ENCODE measurements around the gene IDUA.
"Not testable (repeated sequence)": the region's sequence is repeated elsewhere in the genome, so short reads cannot be mapped to it uniquely, and the experiment has no call there.

IDUA gene

DNA sequence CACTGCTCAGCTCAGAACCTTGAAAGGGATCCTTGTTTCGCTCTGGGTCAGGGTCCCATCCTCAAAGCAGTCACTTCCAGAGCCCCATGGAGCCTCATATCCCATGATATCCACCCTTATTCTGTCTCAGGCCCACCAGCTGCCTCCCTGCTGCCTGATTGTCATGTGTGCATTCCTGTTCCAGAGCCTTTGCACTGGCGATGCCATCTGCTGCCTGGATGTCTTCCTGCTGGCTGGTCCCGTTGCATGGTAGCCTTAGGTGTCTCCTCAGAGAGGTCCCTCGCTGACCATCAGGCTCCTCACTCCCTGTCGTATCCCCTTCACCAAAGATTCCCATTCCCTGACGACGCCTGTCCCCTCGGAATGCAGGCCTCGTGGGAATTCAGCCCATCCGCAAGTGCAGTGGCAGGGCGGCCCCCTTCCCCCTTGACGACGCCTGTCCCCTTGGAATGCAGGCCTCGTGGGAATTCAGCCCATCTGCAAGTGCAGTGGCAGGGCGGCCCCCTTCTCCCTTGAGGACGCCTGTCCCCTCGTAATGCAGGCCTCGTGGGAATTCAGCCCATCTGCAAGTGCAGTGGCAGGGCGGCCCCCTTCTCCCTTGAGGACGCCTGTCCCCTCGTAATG is 12.5 kb downstream of the IDUA start:
- peaks cover 50 to 64% of the 10 kb centered on the region in 2 donors for H3K27me3 ChIP-seq (ENCODE audit: control insufficient read depth in 1 of 2, insufficient read depth in 2 of 2, low read length in 2 of 2)
- H3K9me3 ChIP-seq (ENCODE audit: control insufficient read depth in 2 of 2, low read length in 2 of 2); H3K27ac ChIP-seq (ENCODE audit: low read length); H3K36me3 ChIP-seq (ENCODE audit: control insufficient read depth in 2 of 2, insufficient read depth in 2 of 2, low read length in 2 of 2); H3K4me3 ChIP-seq (ENCODE audit: low read length in 2 of 2); H3K9ac ChIP-seq (ENCODE audit: low read length in 2 of 2): not testable (repeated sequence)
- H3K4me1 ChIP-seq (ENCODE audit: control insufficient read depth, insufficient read depth, low read length), result peaks cover 26% of the 10 kb centered on the region

DNA sequence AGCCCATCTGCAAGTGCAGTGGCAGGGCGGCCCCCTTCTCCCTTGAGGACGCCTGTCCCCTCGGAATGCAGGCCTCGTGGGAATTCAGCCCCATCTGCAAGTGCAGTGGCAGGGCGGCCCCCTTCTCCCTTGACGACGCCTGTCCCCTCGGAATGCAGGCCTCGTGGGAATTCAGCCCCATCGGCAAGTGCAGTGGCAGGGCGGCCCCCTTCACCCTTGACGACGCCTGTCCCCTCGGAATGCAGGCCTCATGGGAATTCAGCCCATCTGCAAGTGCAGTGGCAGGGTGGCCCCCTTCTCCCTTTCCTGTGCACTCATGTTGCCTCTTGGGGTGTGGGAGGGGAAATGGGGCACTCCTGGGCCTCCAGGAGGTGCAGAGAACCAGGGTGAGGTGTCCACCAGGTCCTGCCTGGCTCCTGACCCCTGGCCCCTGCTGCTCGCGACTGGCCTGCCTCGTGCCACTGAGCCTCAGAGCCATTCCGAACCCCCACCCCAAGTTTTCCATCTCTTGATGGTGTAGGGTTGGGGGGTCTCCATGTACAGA is 13.1 kb downstream of the IDUA start:
- no peaks in the 10 kb centered on the region for H3K9me3 ChIP-seq (ENCODE audit: control insufficient read depth in 2 of 2, low read length in 2 of 2)
- H3K27me3 ChIP-seq (ENCODE audit: control insufficient read depth in 1 of 2, insufficient read depth in 2 of 2, low read length in 2 of 2), result peaks cover 54 to 69% of the 10 kb centered on the region in 2 donors
- H3K4me3 ChIP-seq (ENCODE audit: low read length in 2 of 2), result no peak overlapping the region
- H3K4me1 ChIP-seq (ENCODE audit: control insufficient read depth, insufficient read depth, low read length), result peaks cover 28% of the 10 kb centered on the region
- no peaks in the 10 kb centered on the region for H3K36me3 ChIP-seq (ENCODE audit: control insufficient read depth in 2 of 2, insufficient read depth in 2 of 2, low read length in 2 of 2)
- no peak overlapping the region for H3K27ac ChIP-seq (ENCODE audit: low read length)
- no peak overlapping the region for H3K9ac ChIP-seq (ENCODE audit: low read length in 2 of 2)

DNA sequence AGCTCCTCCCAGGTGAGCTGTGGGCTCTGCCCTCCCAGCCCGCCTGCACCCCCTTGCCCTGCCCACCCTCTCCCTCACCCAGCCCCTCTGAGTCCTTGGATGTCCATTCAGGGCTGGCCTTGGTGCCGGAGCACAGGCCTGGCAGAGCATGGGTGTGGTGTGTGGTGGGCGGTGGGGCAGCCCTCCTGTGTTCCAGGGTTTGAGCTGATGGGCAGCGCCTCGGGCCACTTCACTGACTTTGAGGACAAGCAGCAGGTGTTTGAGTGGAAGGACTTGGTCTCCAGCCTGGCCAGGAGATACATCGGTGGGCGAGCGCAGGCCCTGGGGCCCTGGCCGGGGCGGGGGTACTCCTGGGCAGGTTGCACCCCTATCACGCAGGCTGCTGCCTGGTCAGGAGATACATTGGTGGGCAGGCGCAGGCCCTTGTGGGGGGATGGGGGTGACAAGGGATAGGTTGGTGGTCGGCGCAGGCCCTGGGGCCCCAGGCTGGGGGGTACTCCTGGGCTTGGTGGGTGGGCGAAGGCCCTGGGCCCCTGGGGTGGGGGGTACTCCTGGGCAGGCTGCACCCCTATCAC is 13.9 kb downstream of the IDUA start:
- no peak overlapping the region for H3K4me3 ChIP-seq (ENCODE audit: low read length in 2 of 2)
- H3K27me3 ChIP-seq (ENCODE audit: control insufficient read depth in 1 of 2, insufficient read depth in 2 of 2, low read length in 2 of 2), result peaks cover 61 to 76% of the 10 kb centered on the region in 2 donors
- no peaks in the 10 kb centered on the region for H3K9me3 ChIP-seq (ENCODE audit: control insufficient read depth in 2 of 2, low read length in 2 of 2)
- no peak overlapping the region for H3K9ac ChIP-seq (ENCODE audit: low read length in 2 of 2)
- H3K27ac ChIP-seq (ENCODE audit: low read length), result no peak overlapping the region
- H3K4me1 ChIP-seq (ENCODE audit: control insufficient read depth, insufficient read depth, low read length), result peaks cover 31% of the 10 kb centered on the region
- H3K36me3 ChIP-seq (ENCODE audit: control insufficient read depth in 2 of 2, insufficient read depth in 2 of 2, low read length in 2 of 2), result no peaks in the 10 kb centered on the region

DNA sequence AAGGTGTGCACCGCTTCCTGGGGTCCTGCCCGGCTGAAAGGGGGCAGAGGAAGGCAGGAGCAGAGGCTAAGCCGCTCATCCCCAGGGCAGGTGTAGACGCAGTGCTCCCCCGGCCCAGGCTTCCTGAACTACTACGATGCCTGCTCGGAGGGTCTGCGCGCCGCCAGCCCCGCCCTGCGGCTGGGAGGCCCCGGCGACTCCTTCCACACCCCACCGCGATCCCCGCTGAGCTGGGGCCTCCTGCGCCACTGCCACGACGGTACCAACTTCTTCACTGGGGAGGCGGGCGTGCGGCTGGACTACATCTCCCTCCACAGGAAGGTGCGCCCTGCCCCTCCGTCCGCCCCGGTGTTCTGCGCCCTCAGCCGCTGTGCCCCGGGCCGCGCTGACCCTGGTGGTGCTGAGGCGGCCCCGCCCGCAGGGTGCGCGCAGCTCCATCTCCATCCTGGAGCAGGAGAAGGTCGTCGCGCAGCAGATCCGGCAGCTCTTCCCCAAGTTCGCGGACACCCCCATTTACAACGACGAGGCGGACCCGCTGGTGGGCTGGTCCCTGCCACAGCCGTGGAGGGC is 14.8 kb downstream of the IDUA start:
- no peaks in the 10 kb centered on the region for H3K9me3 ChIP-seq (ENCODE audit: control insufficient read depth in 2 of 2, low read length in 2 of 2)
- H3K4me1 ChIP-seq (ENCODE audit: control insufficient read depth, insufficient read depth, low read length), result peaks cover 31% of the 10 kb centered on the region
- H3K4me3 ChIP-seq (ENCODE audit: low read length in 2 of 2), result no peak overlapping the region
- no peak overlapping the region for H3K9ac ChIP-seq (ENCODE audit: low read length in 2 of 2)
- H3K27me3 ChIP-seq (ENCODE audit: control insufficient read depth in 1 of 2, insufficient read depth in 2 of 2, low read length in 2 of 2), result peaks cover 58 to 79% of the 10 kb centered on the region in 2 donors
- H3K36me3 ChIP-seq (ENCODE audit: control insufficient read depth in 2 of 2, insufficient read depth in 2 of 2, low read length in 2 of 2), result no peaks in the 10 kb centered on the region
- H3K27ac ChIP-seq (ENCODE audit: low read length), result no peak overlapping the region

DNA sequence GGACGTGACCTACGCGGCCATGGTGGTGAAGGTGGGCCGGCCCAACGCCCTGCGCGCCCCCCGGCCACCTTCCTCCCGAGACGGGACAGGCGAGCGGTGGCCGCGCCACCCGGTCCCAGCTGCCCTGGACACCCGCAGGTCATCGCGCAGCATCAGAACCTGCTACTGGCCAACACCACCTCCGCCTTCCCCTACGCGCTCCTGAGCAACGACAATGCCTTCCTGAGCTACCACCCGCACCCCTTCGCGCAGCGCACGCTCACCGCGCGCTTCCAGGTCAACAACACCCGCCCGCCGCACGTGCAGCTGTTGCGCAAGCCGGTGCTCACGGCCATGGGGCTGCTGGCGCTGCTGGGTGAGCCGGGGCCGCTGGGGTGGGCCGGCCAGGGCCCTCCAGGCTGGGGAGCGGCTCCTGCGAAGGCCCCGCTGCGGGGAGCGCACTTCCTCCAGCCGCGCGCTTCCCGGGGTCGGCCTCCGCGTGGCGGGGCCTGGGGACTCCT is 15.3 kb downstream of the IDUA start:
- peaks cover 61 to 80% of the 10 kb centered on the region in 2 donors for H3K27me3 ChIP-seq (ENCODE audit: control insufficient read depth in 1 of 2, insufficient read depth in 2 of 2, low read length in 2 of 2)
- no peak overlapping the region for H3K4me3 ChIP-seq (ENCODE audit: low read length in 2 of 2)

GRCh38 chr4:1002631-1003251 is 15.9 kb downstream of the IDUA start:
- no peak overlapping the region for H3K27ac ChIP-seq (ENCODE audit: low read length)
- H3K27me3 ChIP-seq (ENCODE audit: control insufficient read depth in 1 of 2, insufficient read depth in 2 of 2, low read length in 2 of 2), result peaks cover 60 to 75% of the 10 kb centered on the region in 2 donors
- H3K4me1 ChIP-seq (ENCODE audit: control insufficient read depth, insufficient read depth, low read length), result peaks cover 26% of the 10 kb centered on the region
- no peak overlapping the region for H3K4me3 ChIP-seq (ENCODE audit: low read length in 2 of 2)
- no peaks in the 10 kb centered on the region for H3K9me3 ChIP-seq (ENCODE audit: control insufficient read depth in 2 of 2, low read length in 2 of 2)
- H3K9ac ChIP-seq (ENCODE audit: low read length in 2 of 2), result no peak overlapping the region
- H3K36me3 ChIP-seq (ENCODE audit: control insufficient read depth in 2 of 2, insufficient read depth in 2 of 2, low read length in 2 of 2), result no peaks in the 10 kb centered on the region

More for the DNA sequence above, 15.3 kb downstream of the IDUA start:
- Histone ChIP-seq H3K9me3 (ENCODE audit: control insufficient read depth in 2 of 2, low read length in 2 of 2) (no peaks in the 10 kb centered on the region), H3K27ac (ENCODE audit: low read length) (no peak overlapping the region), H3K4me1 (ENCODE audit: control insufficient read depth, insufficient read depth, low read length) (peaks cover 31% of the 10 kb centered on the region), H3K36me3 (ENCODE audit: control insufficient read depth in 2 of 2, insufficient read depth in 2 of 2, low read length in 2 of 2) (no peaks in the 10 kb centered on the region), H3K9ac (ENCODE audit: low read length in 2 of 2) (no peak overlapping the region)

- no peak overlapping the region for H3K9ac ChIP-seq (ENCODE audit: low read length in 2 of 2)
- no peak overlapping the region for H3K27ac ChIP-seq (ENCODE audit: low read length)
- H3K9me3 ChIP-seq (ENCODE audit: control insufficient read depth in 2 of 2, low read length in 2 of 2), result no peaks in the 10 kb centered on the region
- peaks cover 21% of the 10 kb centered on the region for H3K4me1 ChIP-seq (ENCODE audit: control insufficient read depth, insufficient read depth, low read length)
- no peak overlapping the region for H3K4me3 ChIP-seq (ENCODE audit: low read length in 2 of 2)
- H3K27me3 ChIP-seq (ENCODE audit: control insufficient read depth in 1 of 2, insufficient read depth in 2 of 2, low read length in 2 of 2), result peaks cover 58 to 68% of the 10 kb centered on the region in 2 donors
- H3K36me3 ChIP-seq (ENCODE audit: control insufficient read depth in 2 of 2, insufficient read depth in 2 of 2, low read length in 2 of 2), result no peaks in the 10 kb centered on the region
These were observed 16.6 kb downstream of the IDUA start for GRCh38 chr4:1003271-1004070.

DNA sequence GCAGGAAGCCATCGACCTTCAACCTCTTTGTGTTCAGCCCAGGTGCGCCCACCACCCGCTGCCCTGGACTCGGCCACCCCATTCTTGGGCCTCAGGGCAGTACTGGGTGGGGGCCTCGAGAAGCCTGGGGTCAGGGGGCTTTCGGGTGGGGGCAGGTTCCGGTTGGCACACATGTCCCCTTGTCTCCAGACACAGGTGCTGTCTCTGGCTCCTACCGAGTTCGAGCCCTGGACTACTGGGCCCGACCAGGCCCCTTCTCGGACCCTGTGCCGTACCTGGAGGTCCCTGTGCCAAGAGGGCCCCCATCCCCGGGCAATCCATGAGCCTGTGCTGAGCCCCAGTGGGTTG is 17.2 kb downstream of the IDUA start:
- no peak overlapping the region for H3K27ac ChIP-seq (ENCODE audit: low read length)
- H3K9me3 ChIP-seq (ENCODE audit: control insufficient read depth in 2 of 2, low read length in 2 of 2), result no peaks in the 10 kb centered on the region
- H3K36me3 ChIP-seq (ENCODE audit: control insufficient read depth in 2 of 2, insufficient read depth in 2 of 2, low read length in 2 of 2), result no peaks in the 10 kb centered on the region
- H3K4me1 ChIP-seq (ENCODE audit: control insufficient read depth, insufficient read depth, low read length), result peaks cover 26% of the 10 kb centered on the region
- H3K4me3 ChIP-seq (ENCODE audit: low read length in 2 of 2), result no peak overlapping the region
- H3K9ac ChIP-seq (ENCODE audit: low read length in 2 of 2), result no peak overlapping the region
- peaks cover 59 to 65% of the 10 kb centered on the region in 2 donors for H3K27me3 ChIP-seq (ENCODE audit: control insufficient read depth in 1 of 2, insufficient read depth in 2 of 2, low read length in 2 of 2)

DNA sequence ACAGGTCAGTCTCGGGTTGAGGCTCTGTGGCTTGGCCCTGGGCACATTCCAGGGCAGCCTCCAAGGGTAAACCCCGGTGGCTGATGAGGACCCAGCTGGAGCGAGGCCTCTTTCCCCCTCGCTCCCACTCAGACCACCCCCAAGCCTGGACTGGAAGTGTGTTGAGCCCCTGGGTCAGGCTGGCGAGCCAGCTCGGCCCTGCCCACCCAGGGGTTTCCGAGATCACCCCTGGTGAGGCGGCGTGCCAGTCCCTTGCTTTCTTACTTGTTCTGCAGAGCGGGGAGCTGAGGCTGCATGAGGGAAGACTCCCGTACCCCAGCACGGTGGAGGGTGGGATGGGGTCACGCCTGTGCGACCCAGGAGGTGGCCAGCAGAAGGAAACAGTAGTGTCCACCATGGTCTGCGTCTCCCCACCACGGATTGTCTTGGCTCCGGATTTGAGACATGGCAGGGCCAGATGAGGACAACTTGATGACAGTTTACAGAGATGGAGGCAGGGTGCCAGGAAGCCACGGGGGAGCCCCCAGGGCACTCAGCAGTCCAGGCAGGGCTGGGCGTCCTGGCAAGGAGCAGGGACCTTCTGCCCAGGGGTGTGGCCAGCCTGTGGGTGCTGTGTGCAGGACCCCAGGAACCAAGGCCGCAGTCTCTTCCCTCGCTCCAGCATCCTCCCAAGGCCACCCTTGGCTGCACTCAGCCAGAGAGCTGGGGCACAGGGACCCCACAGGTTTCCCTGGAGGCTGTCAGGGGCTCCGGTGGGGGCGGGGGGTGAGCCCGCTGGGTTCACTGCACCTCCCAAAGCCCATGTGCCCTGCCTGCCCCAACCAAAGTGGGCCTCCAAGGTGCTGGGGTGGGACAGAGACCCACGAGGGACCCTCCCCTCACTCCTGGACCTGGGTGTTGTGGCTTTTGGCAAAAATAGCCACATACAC is 18.0 kb downstream of the IDUA start:
- no peak overlapping the region for H3K4me3 ChIP-seq (ENCODE audit: low read length in 2 of 2)
- peaks cover 56 to 65% of the 10 kb centered on the region in 2 donors for H3K27me3 ChIP-seq (ENCODE audit: control insufficient read depth in 1 of 2, insufficient read depth in 2 of 2, low read length in 2 of 2)
- peaks cover 30% of the 10 kb centered on the region for H3K4me1 ChIP-seq (ENCODE audit: control insufficient read depth, insufficient read depth, low read length)
- no peaks in the 10 kb centered on the region for H3K9me3 ChIP-seq (ENCODE audit: control insufficient read depth in 2 of 2, low read length in 2 of 2)
- no peak overlapping the region for H3K27ac ChIP-seq (ENCODE audit: low read length)
- H3K36me3 ChIP-seq (ENCODE audit: control insufficient read depth in 2 of 2, insufficient read depth in 2 of 2, low read length in 2 of 2), result no peaks in the 10 kb centered on the region
- H3K9ac ChIP-seq (ENCODE audit: low read length in 2 of 2), result no peak overlapping the region

All from stomach smooth muscle (tissue), 2 donors.